ENCODE measurements around the gene CSNK2A2. TPM values are rescaled to one million over a fixed set of nuclear protein-coding genes. Genes with fewer than 3 reads are reported as not detected.

Gene CSNK2A2
- total and polyA plus RNA-seq, 2 experiments from 2014 or later, result 44.7 to 102 TPM

DNA sequence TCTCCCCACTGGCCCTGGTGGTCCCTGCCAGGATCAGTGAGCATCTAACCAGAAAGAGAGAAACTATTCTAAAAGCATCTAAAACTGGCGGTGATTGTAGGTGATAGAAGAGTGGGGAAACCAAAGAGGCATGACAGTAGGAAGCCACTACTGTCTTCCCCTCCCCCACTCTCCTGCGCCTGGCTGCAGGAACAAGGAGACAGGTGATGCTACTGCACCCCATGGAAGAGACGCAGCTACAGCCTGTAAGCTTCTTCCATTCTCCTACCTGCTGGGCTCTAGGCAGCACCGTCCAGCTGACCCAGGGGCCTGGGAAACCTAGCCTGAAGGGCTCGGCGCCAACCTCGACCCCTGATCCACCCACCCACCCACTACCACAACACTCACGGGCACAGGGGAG, 32.4 kb upstream of the CSNK2A2 start:
- Histone ChIP-seq H3K27me3 (ENCODE audit: insufficient read depth) (no peaks in the 10 kb centered on the region), H3K4me1 (ENCODE audit: insufficient read depth) (peaks cover 7% of the 10 kb centered on the region), H3K4me2 (peak overlapping the region; percentile 48; the same call in 1 of the 2 replicates), H2AFZ (0 out of 2 replicates have a peak overlapping the region, but pooled peaks have one; percentile 69), H3K9me2 (ENCODE audit: insufficient read depth) (no peaks in the 10 kb centered on the region), H4K20me1 (replicated peaks; ENCODE audit: insufficient read depth) (no peaks in the 10 kb centered on the region), H3K36me3 (ENCODE audit: insufficient read depth) (no peaks in the 10 kb centered on the region), H3F3A (replicated peaks; ENCODE audit: low read depth) (no peaks in the 10 kb centered on the region), H3K79me2 (replicated peaks; ENCODE audit: insufficient read depth) (no peaks in the 10 kb centered on the region), H3K27ac (ENCODE audit: low read depth) (no peak overlapping the region), H3K4me3 (no peak overlapping the region)
- TF ChIP-seq EZH2phosphoT487 (IDR thresholded peaks at IDR 0.05; ENCODE audit: unreplicated experiment), result no peak
- TF ChIP-seq ZNF331 (CRISPR knock-in tag; IDR thresholded peaks at IDR 0.05; ENCODE audit: low read depth), result no peak
- TF ChIP-seq, protein P1, sequence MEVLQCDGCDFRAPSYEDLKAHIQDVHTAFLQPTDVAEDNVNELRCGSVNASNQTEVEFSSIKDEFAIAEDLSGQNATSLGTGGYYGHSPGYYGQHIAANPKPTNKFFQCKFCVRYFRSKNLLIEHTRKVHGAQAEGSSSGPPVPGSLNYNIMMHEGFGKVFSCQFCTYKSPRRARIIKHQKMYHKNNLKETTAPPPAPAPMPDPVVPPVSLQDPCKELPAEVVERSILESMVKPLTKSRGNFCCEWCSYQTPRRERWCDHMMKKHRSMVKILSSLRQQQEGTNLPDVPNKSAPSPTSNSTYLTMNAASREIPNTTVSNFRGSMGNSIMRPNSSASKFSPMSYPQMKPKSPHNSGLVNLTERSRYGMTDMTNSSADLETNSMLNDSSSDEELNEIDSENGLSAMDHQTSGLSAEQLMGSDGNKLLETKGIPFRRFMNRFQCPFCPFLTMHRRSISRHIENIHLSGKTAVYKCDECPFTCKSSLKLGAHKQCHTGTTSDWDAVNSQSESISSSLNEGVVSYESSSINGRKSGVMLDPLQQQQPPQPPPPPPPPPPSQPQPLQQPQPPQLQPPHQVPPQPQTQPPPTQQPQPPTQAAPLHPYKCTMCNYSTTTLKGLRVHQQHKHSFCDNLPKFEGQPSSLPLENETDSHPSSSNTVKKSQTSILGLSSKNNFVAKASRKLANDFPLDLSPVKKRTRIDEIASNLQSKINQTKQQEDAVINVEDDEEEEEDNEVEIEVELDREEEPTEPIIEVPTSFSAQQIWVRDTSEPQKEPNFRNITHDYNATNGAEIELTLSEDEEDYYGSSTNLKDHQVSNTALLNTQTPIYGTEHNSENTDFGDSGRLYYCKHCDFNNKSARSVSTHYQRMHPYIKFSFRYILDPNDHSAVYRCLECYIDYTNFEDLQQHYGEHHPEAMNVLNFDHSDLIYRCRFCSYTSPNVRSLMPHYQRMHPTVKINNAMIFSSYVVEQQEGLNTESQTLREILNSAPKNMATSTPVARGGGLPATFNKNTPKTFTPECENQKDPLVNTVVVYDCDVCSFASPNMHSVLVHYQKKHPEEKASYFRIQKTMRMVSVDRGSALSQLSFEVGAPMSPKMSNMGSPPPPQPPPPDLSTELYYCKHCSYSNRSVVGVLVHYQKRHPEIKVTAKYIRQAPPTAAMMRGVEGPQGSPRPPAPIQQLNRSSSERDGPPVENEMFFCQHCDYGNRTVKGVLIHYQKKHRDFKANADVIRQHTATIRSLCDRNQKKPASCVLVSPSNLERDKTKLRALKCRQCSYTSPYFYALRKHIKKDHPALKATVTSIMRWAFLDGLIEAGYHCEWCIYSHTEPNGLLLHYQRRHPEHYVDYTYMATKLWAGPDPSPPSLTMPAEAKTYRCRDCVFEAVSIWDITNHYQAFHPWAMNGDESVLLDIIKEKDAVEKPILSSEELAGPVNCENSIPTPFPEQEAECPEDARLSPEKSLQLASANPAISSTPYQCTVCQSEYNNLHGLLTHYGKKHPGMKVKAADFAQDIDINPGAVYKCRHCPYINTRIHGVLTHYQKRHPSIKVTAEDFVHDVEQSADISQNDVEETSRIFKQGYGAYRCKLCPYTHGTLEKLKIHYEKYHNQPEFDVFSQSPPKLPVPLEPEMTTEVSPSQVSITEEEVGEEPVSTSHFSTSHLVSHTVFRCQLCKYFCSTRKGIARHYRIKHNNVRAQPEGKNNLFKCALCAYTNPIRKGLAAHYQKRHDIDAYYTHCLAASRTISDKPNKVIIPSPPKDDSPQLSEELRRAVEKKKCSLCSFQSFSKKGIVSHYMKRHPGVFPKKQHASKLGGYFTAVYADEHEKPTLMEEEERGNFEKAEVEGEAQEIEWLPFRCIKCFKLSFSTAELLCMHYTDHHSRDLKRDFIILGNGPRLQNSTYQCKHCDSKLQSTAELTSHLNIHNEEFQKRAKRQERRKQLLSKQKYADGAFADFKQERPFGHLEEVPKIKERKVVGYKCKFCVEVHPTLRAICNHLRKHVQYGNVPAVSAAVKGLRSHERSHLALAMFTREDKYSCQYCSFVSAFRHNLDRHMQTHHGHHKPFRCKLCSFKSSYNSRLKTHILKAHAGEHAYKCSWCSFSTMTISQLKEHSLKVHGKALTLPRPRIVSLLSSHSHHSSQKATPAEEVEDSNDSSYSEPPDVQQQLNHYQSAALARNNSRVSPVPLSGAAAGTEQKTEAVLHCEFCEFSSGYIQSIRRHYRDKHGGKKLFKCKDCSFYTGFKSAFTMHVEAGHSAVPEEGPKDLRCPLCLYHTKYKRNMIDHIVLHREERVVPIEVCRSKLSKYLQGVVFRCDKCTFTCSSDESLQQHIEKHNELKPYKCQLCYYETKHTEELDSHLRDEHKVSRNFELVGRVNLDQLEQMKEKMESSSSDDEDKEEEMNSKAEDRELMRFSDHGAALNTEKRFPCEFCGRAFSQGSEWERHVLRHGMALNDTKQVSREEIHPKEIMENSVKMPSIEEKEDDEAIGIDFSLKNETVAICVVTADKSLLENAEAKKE (CRISPR knock-in tag; IDR thresholded peaks at IDR 0.05), result no peak
- no peak for TF ChIP-seq JUNB (IDR thresholded peaks at IDR 0.05; ENCODE audit: unreplicated experiment)
- no peak for TF ChIP-seq CTCF (conservative IDR thresholded peaks at IDR 0.05; ENCODE audit: low read depth in 2 of 2)
- TF ChIP-seq STAT1 (IDR thresholded peaks at IDR 0.05; ENCODE audit: unreplicated experiment), result no peak
- TF ChIP-seq REST (IDR thresholded peaks at IDR 0.05; ENCODE audit: unreplicated experiment), result no peak
- TF ChIP-seq EZH2 (IDR thresholded peaks at IDR 0.05; ENCODE audit: low read depth, unreplicated experiment), result no peak
- TF ChIP-seq CREB1 (CRISPR knock-in tag; IDR thresholded peaks at IDR 0.05; ENCODE audit: low read depth), result no peak
- TF ChIP-seq POLR2AphosphoS5 (IDR thresholded peaks at IDR 0.05; ENCODE audit: low read depth), result no peak
- TF ChIP-seq ETS1 (IDR thresholded peaks at IDR 0.05), result no peak
- no peak for TF ChIP-seq NANOG (IDR thresholded peaks at IDR 0.05; ENCODE audit: borderline replicate concordance)
- TF ChIP-seq ZNF114 (CRISPR knock-in tag; IDR thresholded peaks at IDR 0.05), result no peak
- H3K27ac Mint-ChIP-seq, result no peak overlapping the region
- ATAC-seq (peak; percentile 81), DNase-seq (ENCODE audit: low spot score) (peak; percentile 45)
- no peaks in the 10 kb centered on the region for H3K9me3 Mint-ChIP-seq
- H3K36me3 Mint-ChIP-seq (ENCODE audit: low read depth), result no peaks in the 10 kb centered on the region
- peaks cover 3% of the 10 kb centered on the region for H3K27me3 Mint-ChIP-seq (ENCODE audit: insufficient read depth, low read depth, poor library complexity)
- H3K4me1 Mint-ChIP-seq, result peaks cover 11% of the 10 kb centered on the region; the same call in 2 of the 3 replicates
- H3K4me3 Mint-ChIP-seq, result no peak overlapping the region
